WTC11 (cell line): ENCODE measurements around the gene MYOD1. TPM values are rescaled to one million over a fixed set of nuclear protein-coding genes. Genes with fewer than 3 reads are reported as not detected.

Experiments used
- ARID4B ChIP-seq: sonication (generic); formaldehyde crosslinking; IDR thresholded peaks from 2 replicates; pipeline ENCODE4 v1.8.0; 2023; ENCODE audit warnings: missing genetic modification reagents, mild to moderate bottlenecking, borderline replicate concordance
- CREB1 ChIP-seq: sonication (generic); formaldehyde crosslinking; IDR thresholded peaks from 2 replicates; pipeline ENCODE4 v1.8.0; 2023; ENCODE audit warnings: mild to moderate bottlenecking, missing genetic modification reagents
- ESRRA ChIP-seq: sonication (generic); formaldehyde crosslinking; IDR thresholded peaks from 2 replicates; pipeline ENCODE4 v1.8.1; 2022; ENCODE audit warnings: mild to moderate bottlenecking, missing genetic modification reagents, borderline replicate concordance
- FOXJ3 ChIP-seq: sonication (generic); formaldehyde crosslinking; IDR thresholded peaks from 2 replicates; pipeline ENCODE4 v1.9.0; 2021; ENCODE audit warnings: missing genetic modification reagents, mild to moderate bottlenecking, borderline replicate concordance
- FOXP4 ChIP-seq: sonication (generic); formaldehyde crosslinking; IDR thresholded peaks from 2 replicates; pipeline ENCODE4 v1.8.0; 2022; ENCODE audit warnings: mild to moderate bottlenecking, missing genetic modification reagents
- GRHL2 ChIP-seq: fragments of 250-450 bp; sonication (Bioruptor Pico); IDR thresholded peaks from 2 replicates; pipeline ENCODE4 v1.8.0; 2022; ENCODE audit warnings: mild to moderate bottlenecking, moderate library complexity; ENCODE audit not compliant: insufficient replicate concordance, severe bottlenecking
- HMGXB4 ChIP-seq: sonication (generic); formaldehyde crosslinking; IDR thresholded peaks from 2 replicates; pipeline ENCODE4 v1.8.1; 2023; ENCODE audit warnings: mild to moderate bottlenecking, moderate library complexity, missing genetic modification reagents
- JUN ChIP-seq: sonication (generic); formaldehyde crosslinking; IDR thresholded peaks from 2 replicates; pipeline ENCODE4 v1.8.0; 2023; ENCODE audit warnings: mild to moderate bottlenecking, missing genetic modification reagents
- MXD4 ChIP-seq: fragments of 250-450 bp; sonication (Bioruptor Pico); IDR thresholded peaks from 2 replicates; pipeline ENCODE4 v1.8.0; 2021; ENCODE audit warnings: mild to moderate bottlenecking, moderate library complexity, borderline replicate concordance
- NFE2L1 ChIP-seq: sonication (generic); formaldehyde crosslinking; IDR thresholded peaks from 2 replicates; pipeline ENCODE4 v1.8.1; 2023; ENCODE audit warnings: missing genetic modification reagents
- ZBTB21 ChIP-seq: sonication (generic); formaldehyde crosslinking; IDR thresholded peaks from 2 replicates; pipeline ENCODE4 v1.8.1; 2023; ENCODE audit warnings: mild to moderate bottlenecking, missing genetic modification reagents, borderline replicate concordance
- ZNF232 ChIP-seq: sonication (generic); formaldehyde crosslinking; IDR thresholded peaks from 2 replicates; pipeline ENCODE4 v1.8.0; 2022; ENCODE audit warnings: mild to moderate bottlenecking, missing genetic modification reagents
- total RNA-seq: library from RNA; stranded (reverse); gene quantifications from 3 replicates; pipeline ENCODE4 v1.2.3, GENCODE V29; 2021
- TF ChIP-seq, protein P1 (sequence below): sonication (generic); formaldehyde crosslinking; IDR thresholded peaks from 2 replicates; pipeline ENCODE4 v1.8.1; 2023; ENCODE audit warnings: mild to moderate bottlenecking, missing genetic modification reagents
- TF ChIP-seq, protein P2 (sequence below): sonication (generic); formaldehyde crosslinking; IDR thresholded peaks from 2 replicates; pipeline ENCODE4 v1.8.0; 2022; ENCODE audit warnings: missing genetic modification reagents
- TF ChIP-seq, protein P3 (sequence below): sonication (generic); formaldehyde crosslinking; IDR thresholded peaks from 2 replicates; pipeline ENCODE4 v1.8.1; 2023; ENCODE audit warnings: mild to moderate bottlenecking, missing genetic modification reagents, moderate library complexity

MYOD1 gene
- total RNA-seq, 1 experiment from 2014 or later: not detected

GRCh38 chr11:17719938-17720795 lies 796 bp downstream of the MYOD1 start (continued):
- TF ChIP-seq ARID4B (CRISPR knock-in tag) (peak; percentile 86; the same call in 1 of the 2 replicates), CREB1 (peak; percentile 72; the same call in 1 of the 2 replicates), FOXP4 (CRISPR knock-in tag) (peak; percentile 84), HMGXB4 (peak; percentile 74; the same call in 1 of the 2 replicates), ZNF232 (0 out of 2 replicates have a peak, but pooled peaks have one; percentile 53), ESRRA (peak; percentile 49; the same call in 1 of the 2 replicates), MXD4 (CRISPR knock-in tag) (no peak), GRHL2 (CRISPR knock-in tag) (no peak), FOXJ3 (no peak), JUN (peak; percentile 93), NFE2L1 (CRISPR knock-in tag) (0 out of 2 replicates have a peak, but pooled peaks have one; percentile 11), ZBTB21 (0 out of 2 replicates have a peak, but pooled peaks have one; percentile 25)
- TF ChIP-seq, protein P1, sequence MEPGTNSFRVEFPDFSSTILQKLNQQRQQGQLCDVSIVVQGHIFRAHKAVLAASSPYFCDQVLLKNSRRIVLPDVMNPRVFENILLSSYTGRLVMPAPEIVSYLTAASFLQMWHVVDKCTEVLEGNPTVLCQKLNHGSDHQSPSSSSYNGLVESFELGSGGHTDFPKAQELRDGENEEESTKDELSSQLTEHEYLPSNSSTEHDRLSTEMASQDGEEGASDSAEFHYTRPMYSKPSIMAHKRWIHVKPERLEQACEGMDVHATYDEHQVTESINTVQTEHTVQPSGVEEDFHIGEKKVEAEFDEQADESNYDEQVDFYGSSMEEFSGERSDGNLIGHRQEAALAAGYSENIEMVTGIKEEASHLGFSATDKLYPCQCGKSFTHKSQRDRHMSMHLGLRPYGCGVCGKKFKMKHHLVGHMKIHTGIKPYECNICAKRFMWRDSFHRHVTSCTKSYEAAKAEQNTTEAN (CRISPR knock-in tag): peak; percentile 81; the same call in 1 of the 2 replicates
- TF ChIP-seq, protein P2, sequence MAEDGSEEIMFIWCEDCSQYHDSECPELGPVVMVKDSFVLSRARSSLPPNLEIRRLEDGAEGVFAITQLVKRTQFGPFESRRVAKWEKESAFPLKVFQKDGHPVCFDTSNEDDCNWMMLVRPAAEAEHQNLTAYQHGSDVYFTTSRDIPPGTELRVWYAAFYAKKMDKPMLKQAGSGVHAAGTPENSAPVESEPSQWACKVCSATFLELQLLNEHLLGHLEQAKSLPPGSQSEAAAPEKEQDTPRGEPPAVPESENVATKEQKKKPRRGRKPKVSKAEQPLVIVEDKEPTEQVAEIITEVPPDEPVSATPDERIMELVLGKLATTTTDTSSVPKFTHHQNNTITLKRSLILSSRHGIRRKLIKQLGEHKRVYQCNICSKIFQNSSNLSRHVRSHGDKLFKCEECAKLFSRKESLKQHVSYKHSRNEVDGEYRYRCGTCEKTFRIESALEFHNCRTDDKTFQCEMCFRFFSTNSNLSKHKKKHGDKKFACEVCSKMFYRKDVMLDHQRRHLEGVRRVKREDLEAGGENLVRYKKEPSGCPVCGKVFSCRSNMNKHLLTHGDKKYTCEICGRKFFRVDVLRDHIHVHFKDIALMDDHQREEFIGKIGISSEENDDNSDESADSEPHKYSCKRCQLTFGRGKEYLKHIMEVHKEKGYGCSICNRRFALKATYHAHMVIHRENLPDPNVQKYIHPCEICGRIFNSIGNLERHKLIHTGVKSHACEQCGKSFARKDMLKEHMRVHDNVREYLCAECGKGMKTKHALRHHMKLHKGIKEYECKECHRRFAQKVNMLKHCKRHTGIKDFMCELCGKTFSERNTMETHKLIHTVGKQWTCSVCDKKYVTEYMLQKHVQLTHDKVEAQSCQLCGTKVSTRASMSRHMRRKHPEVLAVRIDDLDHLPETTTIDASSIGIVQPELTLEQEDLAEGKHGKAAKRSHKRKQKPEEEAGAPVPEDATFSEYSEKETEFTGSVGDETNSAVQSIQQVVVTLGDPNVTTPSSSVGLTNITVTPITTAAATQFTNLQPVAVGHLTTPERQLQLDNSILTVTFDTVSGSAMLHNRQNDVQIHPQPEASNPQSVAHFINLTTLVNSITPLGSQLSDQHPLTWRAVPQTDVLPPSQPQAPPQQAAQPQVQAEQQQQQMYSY (CRISPR knock-in tag): 0 out of 2 replicates have a peak, but pooled peaks have one; percentile 23
- TF ChIP-seq, protein P3, sequence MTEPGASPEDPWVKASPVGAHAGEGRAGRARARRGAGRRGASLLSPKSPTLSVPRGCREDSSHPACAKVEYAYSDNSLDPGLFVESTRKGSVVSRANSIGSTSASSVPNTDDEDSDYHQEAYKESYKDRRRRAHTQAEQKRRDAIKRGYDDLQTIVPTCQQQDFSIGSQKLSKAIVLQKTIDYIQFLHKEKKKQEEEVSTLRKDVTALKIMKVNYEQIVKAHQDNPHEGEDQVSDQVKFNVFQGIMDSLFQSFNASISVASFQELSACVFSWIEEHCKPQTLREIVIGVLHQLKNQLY (CRISPR knock-in tag): peak; percentile 71; the same call in 1 of the 2 replicates
- TF ChIP-seq, all 79 proteins: peak for 26
